Measurements from ENCODE around the gene RBM25.

DNA sequence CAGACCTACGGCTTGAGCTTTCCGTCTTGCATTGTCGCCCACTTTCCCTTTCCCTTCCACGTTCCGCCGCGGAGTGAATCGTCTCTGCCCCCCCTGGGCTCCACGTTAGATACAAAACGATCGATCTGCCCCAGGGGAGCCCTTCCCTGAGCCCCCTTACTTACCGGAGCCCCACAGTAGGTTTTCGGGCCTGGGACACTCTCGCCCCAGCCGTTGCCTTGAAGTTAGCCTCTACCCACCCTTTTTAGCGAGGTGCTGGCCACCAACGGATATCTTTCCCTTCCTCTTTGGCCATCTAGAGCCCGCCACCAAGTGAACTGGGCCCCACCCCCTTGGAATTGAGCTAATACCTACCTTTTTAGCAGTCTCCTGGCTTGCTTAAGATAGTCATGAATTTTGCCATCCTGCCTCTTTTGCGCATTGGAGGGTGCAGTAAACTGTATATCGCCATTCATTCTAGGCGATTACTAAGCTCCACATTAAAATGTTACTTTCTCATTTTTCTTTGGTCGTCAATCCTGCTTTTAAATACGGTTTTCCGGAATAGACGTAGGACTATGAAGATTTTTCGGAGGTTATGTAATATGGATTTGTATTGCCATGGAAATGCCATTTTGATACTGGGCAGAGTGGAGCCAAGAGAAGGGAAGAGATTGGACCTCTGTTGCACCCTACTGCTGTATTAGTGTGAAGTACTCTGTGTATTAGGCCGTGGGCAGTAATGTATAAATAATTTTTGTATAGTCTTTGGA lies 764 bp downstream of the RBM25 start:
- TF ChIP-seq POLR2AphosphoS5 (IDR thresholded peaks at IDR 0.05; ENCODE audit: low read depth, low read length) (no peak), SIN3A (IDR thresholded peaks at IDR 0.05; ENCODE audit: borderline replicate concordance, insufficient read depth, low read length) (no peak)
- TF ChIP-seq, protein P1, sequence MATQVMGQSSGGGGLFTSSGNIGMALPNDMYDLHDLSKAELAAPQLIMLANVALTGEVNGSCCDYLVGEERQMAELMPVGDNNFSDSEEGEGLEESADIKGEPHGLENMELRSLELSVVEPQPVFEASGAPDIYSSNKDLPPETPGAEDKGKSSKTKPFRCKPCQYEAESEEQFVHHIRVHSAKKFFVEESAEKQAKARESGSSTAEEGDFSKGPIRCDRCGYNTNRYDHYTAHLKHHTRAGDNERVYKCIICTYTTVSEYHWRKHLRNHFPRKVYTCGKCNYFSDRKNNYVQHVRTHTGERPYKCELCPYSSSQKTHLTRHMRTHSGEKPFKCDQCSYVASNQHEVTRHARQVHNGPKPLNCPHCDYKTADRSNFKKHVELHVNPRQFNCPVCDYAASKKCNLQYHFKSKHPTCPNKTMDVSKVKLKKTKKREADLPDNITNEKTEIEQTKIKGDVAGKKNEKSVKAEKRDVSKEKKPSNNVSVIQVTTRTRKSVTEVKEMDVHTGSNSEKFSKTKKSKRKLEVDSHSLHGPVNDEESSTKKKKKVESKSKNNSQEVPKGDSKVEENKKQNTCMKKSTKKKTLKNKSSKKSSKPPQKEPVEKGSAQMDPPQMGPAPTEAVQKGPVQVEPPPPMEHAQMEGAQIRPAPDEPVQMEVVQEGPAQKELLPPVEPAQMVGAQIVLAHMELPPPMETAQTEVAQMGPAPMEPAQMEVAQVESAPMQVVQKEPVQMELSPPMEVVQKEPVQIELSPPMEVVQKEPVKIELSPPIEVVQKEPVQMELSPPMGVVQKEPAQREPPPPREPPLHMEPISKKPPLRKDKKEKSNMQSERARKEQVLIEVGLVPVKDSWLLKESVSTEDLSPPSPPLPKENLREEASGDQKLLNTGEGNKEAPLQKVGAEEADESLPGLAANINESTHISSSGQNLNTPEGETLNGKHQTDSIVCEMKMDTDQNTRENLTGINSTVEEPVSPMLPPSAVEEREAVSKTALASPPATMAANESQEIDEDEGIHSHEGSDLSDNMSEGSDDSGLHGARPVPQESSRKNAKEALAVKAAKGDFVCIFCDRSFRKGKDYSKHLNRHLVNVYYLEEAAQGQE (IDR thresholded peaks at IDR 0.05; ENCODE audit: insufficient read depth in 1 of 2, low read depth in 2 of 2, low read length in 2 of 2) = no peak
